Measurements from ENCODE around the gene MBP. TPM values are rescaled to one million over a fixed set of nuclear protein-coding genes. Genes with fewer than 3 reads are reported as not detected.

Gene MBP
- total RNA-seq, 4 donors from 2014 or later: 18.1 to 58.8 (median 30.6) TPM

GRCh38 chr18:77065221-77065981, 67.2 kb downstream of the MBP start:
- TF ChIP-seq CTCF (IDR thresholded peaks at IDR 0.05; ENCODE audit: low read depth): no peak

GRCh38 chr18:77063260-77063659, 69.3 kb downstream of the MBP start:
- TF ChIP-seq CTCF (IDR thresholded peaks at IDR 0.05; ENCODE audit: low read depth): no peak

- no peak for TF ChIP-seq CTCF (IDR thresholded peaks at IDR 0.05; ENCODE audit: low read depth)
These were observed 70.0 kb downstream of the MBP start for GRCh38 chr18:77062518-77063003.

GRCh38 chr18:77061946-77062517, 70.6 kb downstream of the MBP start:
- no peak for TF ChIP-seq CTCF (IDR thresholded peaks at IDR 0.05; ENCODE audit: low read depth)

- no peak for TF ChIP-seq CTCF (IDR thresholded peaks at IDR 0.05; ENCODE audit: low read depth)
These were observed 71.2 kb downstream of the MBP start for GRCh38 chr18:77061281-77061945.

GRCh38 chr18:77060151-77060550, 72.4 kb downstream of the MBP start:
- no peak for TF ChIP-seq CTCF (IDR thresholded peaks at IDR 0.05; ENCODE audit: low read depth)

GRCh38 chr18:77059294-77059916, 73.2 kb downstream of the MBP start:
- TF ChIP-seq CTCF (IDR thresholded peaks at IDR 0.05; ENCODE audit: low read depth): no peak
